PFSK-1 (cell line): ENCODE results near the gene SERPINB2.

Source experiments
- FOXP2 ChIP-seq: optimal IDR thresholded peaks from 2 replicates; pipeline ENCODE3; 2011; ENCODE audit warnings: borderline replicate concordance, control low read depth, inconsistent platforms; ENCODE audit not compliant: insufficient read depth; ENCODE audit errors: extremely low read length, extremely low read depth
- POLR2AphosphoS5 ChIP-seq: IDR thresholded peaks from 2 replicates; pipeline ENCODE4 v1.6.1; 2012; ENCODE audit warnings: low read depth, mild to moderate bottlenecking, control low read depth, low read length, moderate library complexity
- REST ChIP-seq, 2 experiments: IDR thresholded peaks; 2 replicates each; pipeline versions ENCODE4 v1.6.1 to v1.8.0; 2011 to 2012; ENCODE audit warnings: low read depth in 2 of 2, low read length in 2 of 2, control low read depth in 1 of 2, inconsistent platforms in 1 of 2, mild to moderate bottlenecking in 1 of 2, moderate library complexity in 1 of 2; ENCODE audit not compliant: insufficient read depth in 1 of 2
- SIN3A ChIP-seq: IDR thresholded peaks from 2 replicates; pipeline ENCODE4 v1.6.1; 2012; ENCODE audit warnings: mild to moderate bottlenecking, low read length, moderate library complexity, borderline replicate concordance; ENCODE audit not compliant: insufficient read depth
- TAF1 ChIP-seq: IDR thresholded peaks from 2 replicates; pipeline ENCODE4 v1.6.1; 2012; ENCODE audit warnings: low read length, control low read depth, borderline replicate concordance; ENCODE audit not compliant: insufficient read depth

SERPINB2 gene

GRCh38 chr18:63907664-63908063 is 20.2 kb downstream of the SERPINB2 start, which contains the start of gene SERPINB10:
Gene SERPINB10, plus strand, starts transcription at chr18:63907958. Its CDS starts 7,553 bp downstream, at chr18:63915511.
- no peak for TF ChIP-seq REST (IDR thresholded peaks at IDR 0.05; ENCODE audit: insufficient read depth in 1 of 2, low read depth in 2 of 2, low read length in 2 of 2)
- TF ChIP-seq TAF1: no peak
- no peak for TF ChIP-seq SIN3A
- no peak for TF ChIP-seq FOXP2
- no peak for TF ChIP-seq POLR2AphosphoS5

- TF ChIP-seq FOXP2: no peak
- no peak for TF ChIP-seq POLR2AphosphoS5
- no peak for TF ChIP-seq REST (IDR thresholded peaks at IDR 0.05; ENCODE audit: insufficient read depth in 1 of 2, low read depth in 2 of 2, low read length in 2 of 2)
- no peak for TF ChIP-seq TAF1
- no peak for TF ChIP-seq SIN3A
These were observed 21.4 kb downstream of the SERPINB2 start for GRCh38 chr18:63908858-63909257.

- no peak for TF ChIP-seq SIN3A
- TF ChIP-seq POLR2AphosphoS5: no peak
These were observed 22.4 kb downstream of the SERPINB2 start for GRCh38 chr18:63909870-63910269.

- no peak for TF ChIP-seq REST (IDR thresholded peaks at IDR 0.05; ENCODE audit: insufficient read depth in 1 of 2, low read depth in 2 of 2, low read length in 2 of 2)
- no peak for TF ChIP-seq POLR2AphosphoS5
- no peak for TF ChIP-seq SIN3A
- no peak for TF ChIP-seq FOXP2
- TF ChIP-seq TAF1: no peak
These were observed 30.3 kb downstream of the SERPINB2 start for GRCh38 chr18:63917817-63918216.

- TF ChIP-seq REST (IDR thresholded peaks at IDR 0.05; ENCODE audit: insufficient read depth in 1 of 2, low read depth in 2 of 2, low read length in 2 of 2): no peak
- TF ChIP-seq SIN3A: no peak
- no peak for TF ChIP-seq TAF1
- no peak for TF ChIP-seq POLR2AphosphoS5
- no peak for TF ChIP-seq FOXP2
These were observed 34.5 kb downstream of the SERPINB2 start for GRCh38 chr18:63922049-63922448.

DNA sequence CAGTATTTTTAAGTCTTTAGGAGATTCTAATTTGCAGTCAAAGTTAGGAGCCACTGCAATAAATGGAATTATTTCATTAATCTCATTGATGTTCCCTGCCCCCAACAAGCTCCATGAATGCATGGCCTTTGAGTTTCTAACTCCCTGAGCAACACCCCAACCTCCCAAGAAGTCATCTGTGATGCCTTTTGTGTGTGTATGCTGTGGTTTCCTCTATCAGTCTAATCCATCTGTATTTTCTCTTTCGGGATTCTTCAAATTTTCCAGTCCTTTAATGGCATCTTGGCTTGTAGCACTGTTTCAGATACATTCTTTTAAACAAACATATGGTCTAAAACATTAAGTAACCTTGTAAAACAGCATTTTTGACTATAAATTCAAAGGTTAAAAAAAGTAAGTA is 37.0 kb downstream of the SERPINB2 start:
- TF ChIP-seq SIN3A (no peak), REST (IDR thresholded peaks at IDR 0.05; ENCODE audit: insufficient read depth in 1 of 2, low read depth in 2 of 2, low read length in 2 of 2) (no peak), TAF1 (no peak), FOXP2 (no peak), POLR2AphosphoS5 (no peak)
